HG02938 (cell line): ENCODE data around the gene APBB2.

Experiments used
- ATAC-seq: cut with Tn5 transposase; IDR thresholded peaks from one replicate; pipeline ENCODE4 v1.9.1; 2021; ENCODE audit warnings: mild to moderate bottlenecking, moderate library complexity; ENCODE audit not compliant: unreplicated experiment

The APBB2 gene

DNA sequence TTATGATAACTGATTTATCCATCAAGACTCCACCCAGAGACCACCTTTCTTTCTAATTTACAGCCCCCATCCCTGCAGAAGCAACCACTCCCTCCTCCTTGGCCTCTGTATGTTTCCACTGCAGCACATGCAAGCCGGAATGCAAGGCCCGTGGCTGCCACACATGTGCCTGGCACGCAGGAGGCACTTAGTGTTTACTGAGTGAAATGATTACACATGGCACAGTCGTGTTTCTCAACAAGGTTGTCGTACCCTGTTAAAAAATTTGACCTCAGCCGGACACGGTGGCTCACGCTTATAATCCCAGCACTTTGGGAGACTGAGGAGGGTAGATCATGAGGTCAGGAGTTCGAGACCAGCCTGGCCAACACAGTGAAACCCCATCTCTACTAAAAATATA lies 104.3 kb downstream of the APBB2 start:
- no peak for ATAC-seq

DNA sequence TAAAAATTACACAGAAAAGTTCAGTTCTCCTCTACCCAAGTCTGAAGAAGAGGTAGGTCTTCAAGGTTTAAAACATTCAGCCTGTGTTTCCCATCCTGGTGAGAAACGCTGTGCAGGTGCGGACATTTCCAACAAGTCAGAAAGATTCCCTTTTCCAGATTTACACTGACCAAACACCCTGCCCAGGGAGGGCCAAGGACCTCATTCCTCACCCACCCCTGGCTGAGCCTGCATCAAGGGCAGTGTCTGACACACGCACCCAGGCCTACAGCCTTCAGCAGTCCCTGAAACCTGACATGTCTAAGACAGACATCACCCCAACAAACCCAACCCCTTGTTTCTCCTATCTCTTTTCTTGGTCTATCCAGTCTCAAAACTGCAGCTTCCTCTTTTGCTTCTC lies 105.9 kb downstream of the APBB2 start:
- ATAC-seq: no peak

DNA sequence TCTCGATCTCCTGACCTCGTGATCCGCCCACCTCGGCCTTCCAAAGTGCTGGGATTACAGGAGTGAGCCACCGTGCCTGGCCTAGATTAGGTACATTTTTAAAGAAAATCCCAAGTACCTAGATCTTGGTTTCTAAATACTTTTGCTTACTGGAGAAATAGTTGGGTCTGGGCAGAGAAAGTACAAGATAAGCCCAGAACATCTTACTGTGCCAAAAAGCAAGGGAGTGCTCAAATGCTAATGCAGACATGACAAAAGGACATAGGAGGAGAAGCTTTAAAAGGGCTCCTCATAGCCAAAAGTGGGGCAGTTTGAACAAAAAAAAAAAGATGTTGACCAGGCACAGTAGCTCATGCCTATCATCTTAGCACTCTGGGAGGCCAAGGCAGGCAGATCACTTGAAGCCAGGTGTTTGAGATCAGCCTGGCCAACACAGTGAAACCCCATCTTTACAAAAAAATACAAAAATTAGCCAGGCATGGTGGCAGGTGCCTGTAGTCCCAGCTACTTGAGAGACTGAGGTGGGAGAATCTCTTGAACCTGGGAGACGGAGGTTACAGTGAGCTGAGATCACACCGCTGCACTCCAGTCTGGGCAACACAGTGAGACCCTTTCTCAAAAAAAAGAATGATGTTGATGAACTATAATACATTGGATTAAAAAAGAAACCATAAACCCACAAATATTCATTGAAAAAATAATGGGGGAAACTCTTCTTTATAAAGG lies 107.5 kb downstream of the APBB2 start:
- ATAC-seq: no peak

DNA sequence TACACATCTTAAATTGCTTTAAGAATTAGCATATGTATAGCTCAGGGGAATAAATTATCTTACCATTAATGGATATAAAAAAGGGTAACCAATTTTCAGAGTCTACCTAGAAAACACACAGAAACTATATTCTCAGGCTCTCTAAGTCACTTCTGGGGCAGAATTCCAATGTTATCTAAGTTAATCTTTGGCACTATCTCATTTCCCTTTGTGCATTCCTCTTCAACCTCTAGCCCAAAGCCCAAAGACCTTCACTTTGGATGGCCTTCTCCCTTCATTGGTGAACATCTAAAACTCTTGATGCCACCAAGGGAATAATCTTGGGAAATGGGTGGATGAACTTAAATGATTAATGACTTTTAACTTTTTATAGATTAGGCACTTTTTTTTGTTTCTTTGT lies 108.3 kb downstream of the APBB2 start:
- no peak for ATAC-seq

DNA sequence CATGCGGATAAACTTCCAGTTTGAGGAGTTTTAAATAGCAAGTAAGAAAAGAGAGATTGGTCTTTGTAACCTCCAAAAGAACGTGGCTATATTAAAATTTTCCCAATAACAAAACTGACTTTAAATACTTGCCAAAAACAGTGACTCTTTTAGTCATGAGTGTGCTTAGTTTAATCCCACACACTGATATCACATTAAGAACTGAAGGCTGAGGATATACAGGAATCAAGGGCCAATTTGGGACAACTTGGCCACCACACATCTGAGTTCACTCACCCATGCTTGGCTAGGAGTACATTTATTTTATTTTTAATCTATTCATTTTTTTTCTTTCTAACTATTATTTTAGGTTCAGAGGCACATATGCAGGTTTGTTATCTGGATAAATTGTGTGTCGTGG lies 110.2 kb downstream of the APBB2 start:
- no peak for ATAC-seq

DNA sequence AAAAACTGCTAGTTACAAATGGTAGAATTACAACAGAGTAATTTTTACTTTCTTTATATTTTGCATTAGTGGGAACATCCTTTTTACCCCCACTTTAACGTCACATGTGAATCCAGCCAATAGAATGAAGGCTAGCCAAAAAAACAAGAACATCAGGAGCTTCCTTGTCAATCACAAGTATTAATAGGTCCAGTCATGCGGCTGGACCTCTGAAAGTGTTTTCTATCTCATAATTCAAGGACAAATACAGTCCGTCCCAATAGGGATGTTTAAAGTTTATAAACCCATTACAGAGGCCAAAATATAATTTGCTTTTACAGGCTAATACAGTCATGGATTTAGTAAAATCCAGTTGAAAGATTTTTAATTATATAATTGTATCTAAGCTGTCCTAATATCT lies 110.7 kb downstream of the APBB2 start:
- ATAC-seq: no peak

DNA sequence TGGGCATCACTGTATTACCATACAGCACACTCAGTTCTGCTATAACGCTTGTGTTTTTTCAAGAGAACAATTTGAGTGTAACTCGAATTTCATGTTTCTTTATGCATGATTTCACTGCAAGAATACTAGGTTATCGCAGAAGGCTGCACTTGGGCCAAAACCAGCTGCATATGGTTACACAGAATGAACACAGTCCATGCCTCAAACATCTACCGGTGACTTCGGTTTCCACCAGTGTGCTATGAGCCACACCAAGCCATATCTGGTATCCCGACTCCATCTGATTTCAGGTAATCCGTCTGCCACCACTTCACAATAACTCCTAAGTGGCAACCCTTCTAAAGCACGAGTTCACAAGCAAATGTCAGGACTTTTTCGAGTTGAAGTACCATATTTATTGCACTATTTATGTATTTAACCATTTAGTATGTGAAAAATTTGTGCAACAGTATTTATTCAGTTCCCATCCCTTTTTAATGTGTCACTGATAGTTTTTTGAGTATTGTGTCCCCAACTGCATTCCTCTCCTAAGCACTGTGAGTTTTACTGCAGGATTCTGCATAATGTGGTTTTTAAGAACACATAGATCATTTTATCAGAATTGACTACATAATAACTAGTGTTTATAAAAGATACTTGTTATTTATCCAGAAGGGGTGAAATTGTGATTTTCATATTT lies 111.8 kb downstream of the APBB2 start:
- no peak for ATAC-seq

DNA sequence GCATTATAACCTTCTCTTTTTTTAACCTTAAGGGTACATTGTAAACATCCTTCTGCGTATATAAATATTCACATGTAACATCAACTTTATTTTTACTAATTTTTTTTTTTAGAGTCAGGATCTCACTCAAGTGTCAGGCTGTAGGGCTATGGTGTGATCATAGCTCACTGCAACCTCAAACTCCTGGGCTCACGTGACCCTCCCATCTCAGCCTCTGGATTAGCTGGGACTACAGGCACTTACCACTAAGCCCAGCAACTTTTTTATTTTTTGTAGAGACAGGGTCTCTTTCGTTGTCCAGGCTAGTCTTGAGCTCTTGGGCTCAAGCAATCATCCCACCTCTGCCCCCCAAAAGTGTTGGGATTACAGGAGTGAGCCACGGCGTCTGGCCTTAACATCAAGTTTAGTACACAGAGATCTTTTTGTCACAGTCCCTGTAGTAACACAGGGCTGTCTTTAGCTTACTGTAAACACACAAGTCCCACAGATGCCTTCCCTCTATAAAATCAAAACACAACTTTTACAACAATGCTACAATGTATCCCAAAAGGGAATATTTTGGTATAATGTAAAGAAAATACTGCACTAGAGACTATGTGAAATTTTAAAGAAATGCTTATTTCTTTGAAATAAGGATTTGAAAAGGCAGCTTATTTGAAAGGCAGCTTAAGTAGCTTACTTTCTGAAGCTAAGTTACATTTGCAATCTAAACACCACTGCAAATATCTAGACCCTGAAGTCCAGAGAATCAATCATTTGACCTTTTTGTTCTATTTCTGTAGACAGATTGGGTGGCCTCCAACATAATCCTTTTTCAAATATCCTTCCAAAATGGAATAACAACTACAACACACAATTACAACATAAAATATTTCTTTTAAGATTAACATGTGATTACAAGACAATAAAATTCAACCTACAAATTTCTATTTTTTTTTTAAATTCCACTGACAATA lies 116.0 kb downstream of the APBB2 start:
- ATAC-seq: no peak

DNA sequence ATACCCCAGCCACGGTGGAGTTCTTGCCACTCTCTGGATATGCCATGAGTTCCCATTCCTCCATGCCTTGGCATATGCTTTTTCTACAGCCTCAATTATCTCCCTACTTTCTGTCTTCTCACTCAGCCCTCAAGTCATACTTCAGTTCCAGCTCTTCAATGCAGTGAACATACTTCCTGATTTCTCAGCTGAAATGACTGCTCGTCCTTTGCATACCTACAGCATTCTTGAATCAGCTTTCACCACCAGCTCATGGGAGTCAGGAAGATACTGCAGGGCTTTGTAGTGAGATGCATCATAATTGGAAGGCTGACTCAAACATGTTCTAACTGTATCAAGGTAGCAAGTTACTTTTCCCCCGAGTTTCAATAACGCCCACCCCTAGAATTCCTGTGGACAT lies 118.4 kb downstream of the APBB2 start:
- ATAC-seq: peak; percentile 49

DNA sequence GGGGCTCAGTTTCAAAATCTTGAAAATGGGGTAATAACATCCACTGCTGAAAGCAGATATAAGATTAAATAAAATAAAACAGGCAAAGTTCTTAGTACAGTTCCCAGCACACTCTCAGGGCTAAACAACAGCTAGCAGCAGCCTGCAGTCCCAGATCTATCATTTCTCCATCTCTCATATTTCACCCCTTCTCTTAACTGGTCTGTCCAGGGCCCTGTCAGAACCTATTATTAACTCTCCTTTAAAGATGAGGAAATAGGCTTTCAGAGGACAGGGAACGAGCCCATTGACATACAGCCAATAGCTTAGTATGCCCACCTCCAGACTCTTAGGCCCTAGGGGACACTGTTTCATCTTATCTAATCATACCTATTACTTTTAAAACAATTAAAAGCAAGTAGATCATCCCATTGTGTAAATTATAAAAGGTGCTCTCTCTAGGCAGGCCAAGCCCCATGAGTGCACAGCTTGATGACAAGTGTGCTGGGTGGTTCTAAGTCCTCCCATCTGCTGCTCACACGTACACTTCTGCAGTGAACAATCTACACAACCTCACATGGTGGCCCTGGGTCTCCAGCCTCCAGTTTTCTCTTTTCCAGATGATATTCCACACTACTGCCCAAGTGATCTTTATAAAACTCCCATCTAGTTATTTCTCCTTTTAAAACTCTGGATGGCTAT lies 119.0 kb downstream of the APBB2 start:
- ATAC-seq: no peak

DNA sequence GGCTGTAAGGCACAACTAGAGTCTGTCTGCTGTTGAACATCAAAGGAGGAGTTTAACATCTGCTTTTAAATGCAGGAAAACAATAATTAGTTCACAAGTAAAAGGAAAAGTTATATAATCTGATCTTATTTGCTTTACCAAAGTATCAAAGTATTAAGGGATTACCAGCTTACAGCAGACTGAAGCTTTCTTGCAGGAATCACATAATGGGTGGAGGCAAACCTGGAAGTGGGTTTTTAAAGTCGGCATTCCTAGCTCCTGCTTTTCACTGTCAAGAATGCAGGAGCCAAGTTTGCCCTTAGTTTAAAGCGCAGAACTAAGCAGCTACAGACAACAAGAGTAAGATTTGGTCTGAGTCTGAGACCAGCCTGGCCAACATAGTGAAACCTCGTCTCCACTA lies 122.2 kb downstream of the APBB2 start:
- ATAC-seq: no peak

DNA sequence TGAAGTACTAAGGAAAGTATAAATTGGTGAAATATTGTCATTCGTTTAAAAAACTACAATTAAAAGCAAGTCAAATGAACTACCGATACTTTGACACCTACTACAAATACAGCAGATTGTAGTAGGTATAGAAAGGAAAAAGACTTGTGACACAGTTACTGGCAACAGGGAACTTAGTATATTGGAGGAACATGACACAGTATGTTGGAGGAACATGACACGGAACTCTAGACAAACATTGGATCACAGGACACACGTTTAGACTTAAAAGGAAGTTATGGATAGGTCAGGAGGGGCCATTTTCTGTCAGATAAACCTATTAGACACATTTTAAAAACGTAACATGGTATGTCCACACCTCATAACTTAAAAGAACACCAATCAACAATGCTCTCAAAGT lies 132.5 kb downstream of the APBB2 start:
- no peak for ATAC-seq

DNA sequence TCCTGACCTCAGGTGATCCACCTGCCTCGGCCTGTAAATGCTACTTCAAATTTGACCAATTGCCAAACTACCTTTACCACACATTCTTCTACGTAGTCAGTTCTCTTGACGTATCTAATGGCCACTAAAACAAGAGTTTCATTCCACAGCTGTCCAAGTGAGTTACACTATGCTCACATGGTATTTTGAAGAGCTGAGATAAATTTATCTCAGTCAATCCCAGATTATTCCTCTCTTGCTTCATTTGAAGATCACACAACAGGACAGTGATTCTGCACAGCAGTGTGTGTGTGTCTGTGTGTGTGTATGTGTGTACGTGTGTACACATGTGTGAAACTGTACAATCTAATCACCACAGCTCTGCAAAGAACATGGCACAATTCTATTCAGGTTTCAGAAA lies 133.4 kb downstream of the APBB2 start:
- ATAC-seq: no peak

DNA sequence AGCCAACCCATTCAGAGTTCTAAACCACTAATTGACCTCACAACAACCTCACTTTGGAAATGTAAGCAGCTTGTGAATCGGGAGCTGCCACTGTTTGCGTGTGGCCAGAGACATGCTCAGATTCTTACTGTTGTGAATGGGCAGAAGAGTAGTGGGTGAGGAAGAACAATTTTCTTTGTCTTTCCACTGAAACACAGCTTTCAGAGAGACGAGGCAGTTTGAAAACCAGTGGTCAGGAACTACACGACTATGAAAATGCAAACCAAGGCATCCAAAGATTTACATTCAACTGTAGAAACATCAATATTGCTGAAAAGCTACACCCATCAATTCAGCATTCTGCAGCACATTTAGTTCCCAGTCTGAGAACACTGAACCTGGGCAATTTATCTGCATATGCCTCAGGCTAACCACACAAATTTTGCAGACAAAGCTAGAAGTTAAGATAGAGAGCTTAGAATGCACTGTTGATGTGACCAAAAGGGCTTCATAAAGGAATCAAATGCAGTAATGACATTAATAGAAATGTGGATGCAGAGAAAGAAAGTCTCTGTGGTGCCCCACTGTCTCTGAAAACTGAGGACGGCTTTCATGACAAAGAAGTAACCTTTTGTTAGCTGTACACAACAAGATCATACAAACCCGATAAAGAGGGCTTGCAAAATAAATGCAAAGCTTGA lies 134.3 kb downstream of the APBB2 start:
- ATAC-seq: no peak

DNA sequence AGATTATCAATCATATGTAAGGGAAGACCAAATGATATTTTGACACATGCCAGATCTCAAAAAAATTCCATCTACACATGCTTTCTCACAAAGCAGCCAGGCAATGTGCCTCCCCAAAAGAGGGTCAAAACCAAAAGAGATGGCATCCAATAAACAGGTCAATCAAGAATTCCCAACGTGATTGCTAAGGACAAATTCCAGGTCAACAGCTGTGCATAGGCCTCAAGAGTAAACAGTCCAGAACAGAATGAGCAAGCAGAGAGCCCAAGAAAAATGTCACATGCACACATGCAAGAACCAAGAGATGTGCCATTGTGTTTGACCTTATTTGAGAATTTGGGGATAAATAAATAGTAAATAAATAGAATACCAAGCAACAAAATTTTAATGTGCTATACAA lies 136.7 kb downstream of the APBB2 start:
- no peak for ATAC-seq

DNA sequence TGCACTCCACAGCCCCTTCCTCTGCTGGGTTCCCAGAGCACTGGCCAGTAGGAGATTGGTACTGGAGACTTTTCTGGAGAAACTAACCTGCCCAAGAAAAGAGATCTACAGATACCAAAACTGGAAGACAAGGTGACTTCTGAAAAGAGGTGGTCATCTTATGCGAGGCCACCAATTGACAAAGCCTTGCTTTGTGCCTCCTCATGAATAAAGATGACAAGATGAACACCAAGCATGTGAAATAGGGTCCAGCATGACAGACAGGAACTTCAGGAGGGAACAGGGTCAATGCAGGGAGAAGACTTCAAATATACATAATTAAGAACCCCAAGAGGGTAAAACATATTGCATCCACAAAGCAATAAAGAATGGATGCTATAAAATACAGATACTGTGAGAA lies 137.9 kb downstream of the APBB2 start:
- ATAC-seq: no peak

DNA sequence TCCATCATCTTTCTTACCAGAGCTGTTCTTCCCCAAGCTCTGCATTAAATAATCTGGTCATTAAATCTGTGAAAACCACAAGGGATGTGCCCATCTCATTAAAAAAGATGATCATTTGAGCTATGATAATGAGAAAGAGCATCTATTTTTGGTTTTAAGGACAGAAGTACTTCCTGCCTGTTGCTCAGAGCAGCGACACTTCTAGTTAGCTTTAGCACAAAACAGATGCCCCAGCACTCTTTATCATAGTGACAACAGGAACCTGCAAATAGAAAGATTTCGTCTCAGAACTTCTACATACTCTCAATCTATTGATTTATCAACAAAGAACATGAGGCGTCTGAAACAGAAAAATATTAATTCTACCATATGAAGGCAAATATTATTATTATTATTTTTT lies 140.1 kb downstream of the APBB2 start:
- no peak for ATAC-seq

DNA sequence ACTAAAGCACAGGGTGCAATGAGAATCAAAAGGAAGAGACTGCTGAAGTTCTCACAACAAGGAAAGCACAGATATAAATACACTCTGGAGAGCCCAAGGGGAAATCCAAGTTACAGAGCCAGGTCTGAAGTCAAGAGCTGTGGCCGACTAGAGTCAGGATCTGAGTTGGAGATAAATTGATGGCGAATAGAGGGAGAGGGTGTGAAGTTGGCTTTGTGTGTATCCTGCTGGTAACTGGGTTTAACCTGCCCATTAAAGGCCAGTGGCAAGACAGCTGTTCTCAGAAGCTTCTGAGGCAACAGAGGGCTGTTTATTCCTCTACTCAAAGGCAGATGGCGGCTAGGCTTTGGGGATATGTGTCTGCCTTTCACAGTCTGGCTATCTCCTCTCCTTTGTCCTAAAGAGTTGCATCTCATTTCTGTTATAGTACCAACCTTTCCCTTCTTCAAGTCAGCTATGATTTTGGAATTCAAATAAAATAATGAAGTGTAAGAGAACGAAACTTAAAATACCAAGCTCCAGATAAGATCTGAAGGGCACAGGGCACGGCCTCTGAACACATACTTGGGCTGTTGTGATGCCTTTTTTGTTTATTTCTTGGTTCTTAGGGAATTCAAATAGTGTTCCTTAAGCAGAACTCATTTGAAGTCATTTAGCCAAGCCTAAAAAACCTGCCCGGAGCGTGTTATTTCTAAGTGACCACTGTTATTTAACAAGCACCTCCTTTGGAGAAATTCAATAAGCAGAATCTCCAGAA lies 142.1 kb downstream of the APBB2 start:
- no peak for ATAC-seq

DNA sequence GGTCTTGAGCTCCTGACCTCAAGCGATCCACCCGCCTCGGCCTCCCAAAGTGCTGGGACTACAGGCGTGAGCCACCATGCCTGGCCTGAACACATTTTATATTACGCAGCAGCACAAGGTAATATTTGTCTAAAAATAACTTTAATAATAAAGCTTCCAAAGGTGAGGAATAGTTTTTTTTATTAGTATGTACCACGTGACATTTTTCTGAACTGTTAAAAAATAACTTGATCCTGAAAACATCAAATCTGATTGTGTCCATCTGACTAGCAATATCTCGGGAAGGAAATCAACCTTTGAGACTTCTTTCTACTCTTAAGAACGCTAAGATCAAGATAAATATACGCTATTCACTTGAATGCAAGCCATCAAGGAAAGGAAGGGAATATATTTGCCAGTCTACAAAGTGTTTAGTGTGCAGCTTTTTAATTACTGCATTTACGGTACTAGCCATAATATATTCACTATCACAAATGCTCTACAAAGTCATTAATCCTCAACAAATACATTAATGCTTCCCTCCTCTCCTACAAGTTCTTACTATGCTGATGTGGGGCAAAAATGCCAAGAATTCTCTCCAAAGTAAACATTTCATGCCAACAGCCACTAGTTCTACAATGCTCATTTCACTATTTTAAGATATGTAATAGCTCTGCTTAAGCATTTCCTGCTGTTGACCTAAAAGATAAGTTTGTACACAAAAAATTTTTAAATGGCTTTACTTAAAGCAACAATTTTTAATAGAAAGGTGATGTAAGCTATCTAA lies 143.6 kb downstream of the APBB2 start:
- ATAC-seq: no peak
